ENCODE measurements around the gene MYMX.

DNA sequence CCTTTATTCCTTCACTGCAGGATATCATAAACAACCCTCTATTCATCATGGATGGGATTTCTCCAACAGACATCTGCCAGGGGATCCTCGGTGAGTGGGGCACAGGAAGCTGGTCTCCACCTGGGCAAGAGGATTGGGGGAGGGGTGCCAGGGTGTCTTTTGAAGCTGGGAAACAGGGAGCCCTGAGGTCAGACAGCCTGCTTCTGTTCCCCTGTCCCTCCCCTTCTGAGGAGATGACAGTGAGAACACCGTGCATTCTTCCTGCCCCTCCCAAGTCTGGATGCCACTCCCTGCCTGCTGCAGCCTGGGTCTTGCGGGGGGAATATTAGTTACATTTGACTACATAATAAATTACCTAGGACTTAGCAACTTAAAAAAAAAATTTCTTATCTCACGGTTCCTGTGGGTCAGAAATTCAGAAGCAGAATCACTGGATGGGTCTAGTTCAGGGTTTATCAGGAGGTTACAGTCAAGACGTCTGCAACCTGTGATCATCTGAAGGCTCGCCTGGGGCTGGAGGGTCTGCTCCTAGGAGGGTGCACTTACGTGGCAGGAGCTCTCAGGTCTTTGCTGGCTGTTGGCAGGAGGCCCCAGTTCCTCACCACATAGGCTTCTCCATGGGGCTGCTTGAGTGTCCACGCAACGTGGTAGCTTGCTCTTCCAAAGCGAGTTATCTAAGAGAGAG is 46.7 kb upstream of the MYMX start:
- TF ChIP-seq POLR2A (IDR thresholded peaks at IDR 0.05; ENCODE audit: low read length) (no peak), GATA1 (IDR thresholded peaks at IDR 0.05; ENCODE audit: low read depth, low read length) (no peak)
